Neuron (in vitro differentiated cells): ENCODE results near the gene SRL.
"Not testable (repeated sequence)": the region's sequence is repeated elsewhere in the genome, so short reads cannot be mapped to it uniquely, and the experiment has no call there.

Source experiments
- H2AFZ ChIP-seq: one replicate; pipeline ENCODE4 v1.6.1; 2013; ENCODE audit warnings: low read depth, mild to moderate bottlenecking, inconsistent platforms, low read length, moderate library complexity
- H3K27me3 ChIP-seq: one replicate; pipeline ENCODE4 v1.6.1; 2013; ENCODE audit warnings: low read length; ENCODE audit not compliant: insufficient read depth
- H3K36me3 ChIP-seq: one replicate; pipeline ENCODE4 v1.6.1; 2013; ENCODE audit warnings: low read length; ENCODE audit not compliant: insufficient read depth
- H3K4me1 ChIP-seq: one replicate; pipeline ENCODE4 v1.6.1; 2013; ENCODE audit warnings: low read length; ENCODE audit not compliant: insufficient read depth
- H3K4me3 ChIP-seq: 2 replicates; pipeline ENCODE4 v1.5.1; 2013; ENCODE audit warnings: mild to moderate bottlenecking, low read length, moderate library complexity
- H3K9me3 ChIP-seq: one replicate; pipeline ENCODE4 v1.6.1; 2013; ENCODE audit warnings: low read length

The SRL gene

DNA sequence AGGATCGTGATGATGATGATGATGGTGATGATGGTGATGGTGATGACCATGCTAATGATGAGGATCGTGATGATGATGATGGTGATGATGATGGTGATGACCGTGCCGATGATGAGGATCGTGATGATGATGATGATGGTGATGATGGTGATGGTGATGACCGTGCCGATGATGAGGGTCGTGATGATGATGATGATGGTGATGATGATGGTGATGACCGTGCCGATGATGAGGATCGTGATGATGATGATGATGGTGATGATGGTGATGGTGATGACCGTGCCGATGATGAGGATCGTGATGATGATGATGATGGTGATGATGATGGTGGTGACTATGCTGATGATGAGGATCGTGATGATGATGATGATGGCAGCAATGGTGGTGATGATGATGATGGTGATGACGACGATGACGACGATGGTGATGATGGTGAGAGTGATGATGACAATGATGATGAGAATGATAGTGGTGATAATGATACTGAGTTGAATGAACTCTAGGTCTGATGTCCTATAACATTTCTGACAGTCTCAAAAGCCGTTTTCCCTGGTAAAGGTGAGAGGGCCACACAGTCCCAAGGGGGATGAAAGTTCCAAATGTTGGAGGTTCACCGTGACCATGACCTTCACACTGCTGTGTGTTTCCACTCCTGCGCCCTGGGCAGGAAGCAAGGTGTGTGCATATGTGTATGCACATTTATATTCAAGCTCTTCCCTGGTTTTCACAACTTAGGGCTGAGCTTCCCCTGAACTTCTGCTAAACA, 30.3 kb downstream of the SRL start:
- not testable (repeated sequence) for H2AFZ ChIP-seq, H3K4me1 ChIP-seq

DNA sequence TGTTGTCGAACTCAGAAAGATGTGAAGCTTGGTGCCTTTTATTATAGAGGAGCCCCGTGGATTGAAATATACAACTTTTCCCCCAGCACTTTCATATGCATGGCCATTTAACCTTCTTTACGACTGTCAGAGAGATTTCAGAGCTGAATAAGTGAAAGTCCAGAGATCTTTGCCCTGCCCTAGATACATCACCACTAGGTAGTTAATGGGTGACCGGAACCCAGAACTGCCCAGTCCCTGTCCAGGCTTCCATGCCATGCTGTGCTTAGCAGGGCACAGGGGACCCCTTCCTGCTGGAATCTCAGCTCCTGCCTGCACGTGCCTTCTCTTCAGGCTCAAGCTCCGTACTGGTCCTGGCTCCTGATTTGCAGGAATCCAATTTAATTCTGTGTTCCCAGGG, 32.2 kb downstream of the SRL start:
- no peaks in the 10 kb centered on the region for H3K27me3 ChIP-seq
- no peak overlapping the region for H3K4me3 ChIP-seq
- no peaks in the 10 kb centered on the region for H3K9me3 ChIP-seq
- no peaks in the 10 kb centered on the region for H3K4me1 ChIP-seq
- H2AFZ ChIP-seq: no peak overlapping the region
- no peaks in the 10 kb centered on the region for H3K36me3 ChIP-seq

More for the DNA sequence above, 30.3 kb downstream of the SRL start:
- H3K36me3 ChIP-seq, H3K9me3 ChIP-seq, H3K4me3 ChIP-seq, H3K27me3 ChIP-seq: not testable (repeated sequence)

DNA sequence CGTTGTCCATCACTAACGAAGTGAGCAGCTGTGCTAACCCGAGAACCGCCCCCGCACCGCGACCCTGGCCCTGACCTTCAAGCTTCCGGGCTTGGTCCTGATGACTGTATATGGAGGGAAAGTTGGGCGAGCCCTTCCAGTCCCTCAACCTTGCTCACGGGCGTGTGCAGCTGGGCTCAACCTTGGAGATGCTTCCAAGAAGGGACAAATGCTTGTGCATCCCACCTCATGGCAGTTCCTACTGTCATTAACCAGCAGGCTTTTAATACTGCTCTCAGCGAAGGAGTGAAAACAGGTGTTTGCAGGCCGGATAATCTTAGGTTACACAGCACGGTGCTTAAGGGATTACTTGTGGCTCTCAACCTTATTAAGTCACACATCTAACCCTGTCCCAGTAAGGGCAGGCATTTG, 33.5 kb downstream of the SRL start:
- no peaks in the 10 kb centered on the region for H3K9me3 ChIP-seq
- H3K36me3 ChIP-seq: no peaks in the 10 kb centered on the region

DNA sequence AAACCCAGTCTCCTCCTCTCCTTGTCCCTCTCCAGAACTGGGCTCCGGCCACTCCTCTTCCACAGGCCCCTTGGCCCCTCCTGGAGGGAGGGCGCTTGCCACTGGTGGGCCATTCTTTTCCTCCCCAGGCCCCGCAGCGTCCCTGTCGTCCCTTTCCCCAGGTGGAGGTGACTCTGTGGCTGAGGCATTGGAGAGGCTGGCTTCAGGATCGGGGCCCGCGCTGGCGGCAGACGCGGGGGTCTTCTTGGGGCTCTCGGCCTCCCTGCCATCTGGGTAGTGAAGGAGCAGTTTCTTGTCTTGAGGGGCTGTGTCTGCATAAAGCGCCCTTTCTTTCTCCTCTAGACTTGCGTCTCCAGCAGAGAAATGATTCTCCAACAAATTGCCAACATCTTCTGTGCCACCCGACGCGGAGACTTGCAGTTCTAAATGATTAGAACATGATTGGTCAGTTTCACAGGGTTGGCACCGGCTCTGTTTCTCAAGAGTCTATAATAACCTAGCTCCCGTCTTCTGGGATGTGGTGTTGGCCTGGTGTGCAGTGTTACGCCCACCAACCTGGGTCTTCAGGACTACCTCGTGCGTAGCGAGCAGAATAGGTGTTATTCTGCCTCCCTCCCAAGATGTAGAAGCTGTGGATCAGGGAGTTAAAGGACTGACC, 34.1 kb downstream of the SRL start:
- H3K27me3 ChIP-seq: no peaks in the 10 kb centered on the region
- no peaks in the 10 kb centered on the region for H3K4me1 ChIP-seq
- no peaks in the 10 kb centered on the region for H3K9me3 ChIP-seq
- H2AFZ ChIP-seq: no peak overlapping the region
- no peaks in the 10 kb centered on the region for H3K36me3 ChIP-seq
- H3K4me3 ChIP-seq: no peak overlapping the region

More for the DNA sequence above, 33.5 kb downstream of the SRL start:
- Histone ChIP-seq H3K27me3 (no peaks in the 10 kb centered on the region), H3K4me1 (no peaks in the 10 kb centered on the region), H2AFZ (no peak overlapping the region), H3K4me3 (no peak overlapping the region)

DNA sequence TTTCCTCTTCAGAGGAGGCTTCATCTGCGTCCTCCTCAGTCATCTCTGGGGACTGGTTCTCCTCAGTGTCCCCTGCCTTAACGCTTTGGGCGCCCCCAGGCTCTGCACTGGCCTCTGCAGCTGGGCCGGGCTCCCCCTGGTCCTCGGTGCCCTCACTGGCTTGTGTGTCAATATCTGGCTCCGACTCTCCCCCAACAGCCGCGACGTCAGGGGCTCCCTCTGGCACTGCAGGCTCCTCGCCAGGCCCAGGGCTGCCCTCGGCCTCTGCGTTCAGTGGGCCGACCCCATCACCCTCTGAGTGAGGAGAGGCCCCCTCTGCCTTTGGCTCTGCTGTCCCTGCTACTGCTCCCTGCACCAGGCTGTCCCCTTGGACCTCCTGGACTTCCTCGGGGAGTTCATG, 34.7 kb downstream of the SRL start:
- no peaks in the 10 kb centered on the region for H3K36me3 ChIP-seq
- H2AFZ ChIP-seq: no peak overlapping the region
- H3K4me3 ChIP-seq: no peak overlapping the region
- no peaks in the 10 kb centered on the region for H3K9me3 ChIP-seq
- H3K27me3 ChIP-seq: no peaks in the 10 kb centered on the region
- H3K4me1 ChIP-seq: no peaks in the 10 kb centered on the region

DNA sequence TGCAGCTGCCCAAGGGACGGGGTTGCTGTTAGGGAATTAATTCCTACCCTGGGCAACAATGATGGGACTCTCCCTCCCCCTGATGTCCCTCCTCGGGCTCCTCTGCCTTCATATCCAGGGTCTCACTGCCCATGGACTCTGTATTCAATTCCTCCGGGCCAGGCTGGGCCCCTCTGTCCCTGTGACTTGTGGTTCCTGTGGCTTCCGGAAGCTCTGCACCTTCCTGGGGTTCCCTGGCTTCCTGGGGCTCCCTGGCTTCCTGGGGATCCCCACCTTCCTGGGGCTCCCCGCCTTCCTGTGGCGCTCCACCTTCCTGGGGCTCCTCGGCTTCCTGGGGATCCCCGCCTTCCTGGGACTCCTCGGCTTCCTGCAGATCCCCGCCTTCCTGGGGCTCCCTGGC, 35.2 kb downstream of the SRL start:
- no peaks in the 10 kb centered on the region for H3K9me3 ChIP-seq
- no peak overlapping the region for H3K4me3 ChIP-seq
- H2AFZ ChIP-seq: no peak overlapping the region
- no peaks in the 10 kb centered on the region for H3K36me3 ChIP-seq
- H3K27me3 ChIP-seq: no peaks in the 10 kb centered on the region
- no peaks in the 10 kb centered on the region for H3K4me1 ChIP-seq

DNA sequence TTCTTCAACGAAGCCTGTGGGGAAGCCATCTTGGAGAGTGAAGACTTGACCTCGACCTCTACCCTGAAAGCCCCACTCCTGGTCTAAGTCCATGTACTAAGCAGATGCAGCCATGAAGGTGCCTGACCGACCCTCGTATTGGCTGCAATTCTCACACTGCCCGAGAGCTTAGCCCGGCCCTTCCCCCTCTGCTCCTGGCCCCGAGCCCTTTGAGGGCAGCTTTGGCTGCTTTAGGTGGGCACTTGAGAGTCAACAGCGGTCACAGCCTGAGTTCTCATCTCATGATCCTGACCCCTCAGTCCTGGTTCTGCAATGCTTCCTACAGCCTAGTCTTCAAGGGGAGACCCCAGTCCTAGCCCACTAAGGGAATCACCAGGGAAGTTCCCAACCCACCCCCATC, 35.9 kb downstream of the SRL start:
- no peaks in the 10 kb centered on the region for H3K4me1 ChIP-seq
- H3K27me3 ChIP-seq: no peaks in the 10 kb centered on the region
- H3K36me3 ChIP-seq: no peaks in the 10 kb centered on the region
- no peaks in the 10 kb centered on the region for H3K9me3 ChIP-seq
- H3K4me3 ChIP-seq: no peak overlapping the region
- no peak overlapping the region for H2AFZ ChIP-seq

DNA sequence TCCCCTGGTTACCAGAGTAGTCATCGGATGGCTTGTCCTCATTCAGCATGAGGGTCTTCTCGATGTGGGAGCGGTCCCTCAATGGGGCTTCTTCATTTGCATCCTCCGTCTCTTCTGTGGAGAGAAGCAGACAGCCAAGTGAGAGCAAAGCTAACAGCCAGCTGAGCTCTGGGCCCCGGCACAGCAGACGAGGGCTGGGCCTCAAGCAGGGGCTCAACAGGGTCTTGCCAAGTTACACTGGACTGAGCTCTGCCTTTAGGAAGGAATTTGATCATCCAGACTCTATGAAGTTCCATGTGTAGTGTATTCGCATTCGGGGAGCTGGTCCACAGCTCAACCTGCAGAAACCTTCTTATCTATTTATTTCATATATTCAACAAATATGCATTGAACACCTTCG, 37.4 kb downstream of the SRL start:
- Histone ChIP-seq H3K4me3 (no peak overlapping the region), H3K36me3 (no peaks in the 10 kb centered on the region), H2AFZ (no peak overlapping the region), H3K4me1 (no peaks in the 10 kb centered on the region), H3K27me3 (no peaks in the 10 kb centered on the region), H3K9me3 (no peaks in the 10 kb centered on the region)

DNA sequence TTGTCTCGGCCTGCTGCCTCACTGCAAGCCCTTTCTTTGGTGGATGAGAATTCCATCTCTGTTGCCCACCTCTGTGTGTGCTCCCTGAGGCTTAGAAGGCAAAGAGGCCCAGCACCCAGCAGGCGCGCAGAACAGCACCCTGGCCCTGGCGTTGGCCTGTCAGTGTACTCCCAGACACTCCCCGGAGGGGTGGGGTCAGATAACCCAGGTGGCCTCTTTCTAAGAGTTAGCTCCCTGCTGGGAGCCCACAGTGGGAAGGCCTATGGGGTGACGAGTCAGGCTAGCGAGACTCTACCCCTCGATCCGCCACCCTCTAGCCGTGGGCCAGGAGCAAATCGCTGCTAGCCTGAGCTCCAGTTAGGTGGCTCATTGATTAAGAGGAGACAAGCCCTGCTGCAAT, 38.1 kb downstream of the SRL start:
- Histone ChIP-seq H3K4me1 (no peaks in the 10 kb centered on the region), H3K4me3 (no peak overlapping the region), H2AFZ (no peak overlapping the region)

DNA sequence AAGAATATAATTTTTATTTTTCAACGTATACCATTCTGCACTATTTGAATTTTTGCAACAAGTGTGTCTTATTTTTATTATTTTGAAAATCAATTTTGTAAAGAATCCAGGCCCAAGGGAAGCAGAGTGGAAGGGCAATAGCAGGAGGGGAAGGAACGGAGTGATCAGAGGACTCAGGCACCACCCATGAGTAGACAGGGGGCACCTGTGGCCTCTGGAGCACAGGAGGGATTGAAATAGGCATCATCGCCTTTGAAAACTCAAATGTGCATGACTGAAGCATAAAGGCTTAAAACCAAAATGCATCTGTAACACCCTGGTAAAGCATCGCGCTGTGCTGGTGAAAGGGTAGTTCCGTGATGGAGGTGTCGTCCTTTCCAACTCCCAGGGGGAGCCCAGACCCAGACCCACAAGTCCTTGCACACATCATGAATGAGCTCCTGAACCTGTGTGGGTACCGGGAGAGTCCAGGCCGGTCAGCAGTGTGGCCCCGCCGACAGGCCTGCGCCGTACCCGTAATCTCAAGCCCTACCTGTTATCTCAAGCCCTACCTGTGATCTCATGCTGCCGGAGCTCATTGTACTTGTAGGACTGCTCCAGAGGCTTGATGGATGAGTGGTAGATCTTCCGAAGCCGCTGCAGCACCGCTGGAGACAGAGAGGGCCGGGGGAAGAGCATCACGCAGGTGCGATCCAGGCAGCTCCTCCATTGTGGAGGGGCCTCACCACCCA, 39.1 kb downstream of the SRL start:
- H3K27me3 ChIP-seq: no peaks in the 10 kb centered on the region
- no peaks in the 10 kb centered on the region for H3K9me3 ChIP-seq
- no peak overlapping the region for H2AFZ ChIP-seq
- no peak overlapping the region for H3K4me3 ChIP-seq
- H3K36me3 ChIP-seq: no peaks in the 10 kb centered on the region
- H3K4me1 ChIP-seq: no peaks in the 10 kb centered on the region

More for the DNA sequence above, 38.1 kb downstream of the SRL start:
- Histone ChIP-seq H3K9me3 (no peaks in the 10 kb centered on the region), H3K36me3 (no peaks in the 10 kb centered on the region), H3K27me3 (no peaks in the 10 kb centered on the region)

DNA sequence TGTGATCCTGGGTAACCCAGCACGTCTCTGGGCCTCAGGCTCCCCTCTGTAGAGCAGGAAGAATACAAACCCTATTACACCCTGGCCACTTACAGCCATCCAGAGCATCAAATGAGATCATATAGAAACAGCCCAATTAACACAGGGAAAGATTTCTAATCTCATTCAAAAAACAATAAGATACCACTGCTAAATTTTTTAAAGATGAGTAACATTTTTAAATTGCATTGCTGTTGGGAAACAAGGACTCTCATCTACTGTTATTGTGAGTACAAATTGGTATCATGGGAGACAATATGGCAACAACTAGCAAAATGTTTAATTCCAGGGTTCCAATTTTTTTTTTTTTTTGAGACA, 41.1 kb downstream of the SRL start:
- H3K4me1 ChIP-seq: no peaks in the 10 kb centered on the region
- H3K4me3 ChIP-seq: no peak overlapping the region
- no peak overlapping the region for H2AFZ ChIP-seq
- H3K36me3 ChIP-seq: no peaks in the 10 kb centered on the region
- no peaks in the 10 kb centered on the region for H3K27me3 ChIP-seq
- H3K9me3 ChIP-seq: no peaks in the 10 kb centered on the region

DNA sequence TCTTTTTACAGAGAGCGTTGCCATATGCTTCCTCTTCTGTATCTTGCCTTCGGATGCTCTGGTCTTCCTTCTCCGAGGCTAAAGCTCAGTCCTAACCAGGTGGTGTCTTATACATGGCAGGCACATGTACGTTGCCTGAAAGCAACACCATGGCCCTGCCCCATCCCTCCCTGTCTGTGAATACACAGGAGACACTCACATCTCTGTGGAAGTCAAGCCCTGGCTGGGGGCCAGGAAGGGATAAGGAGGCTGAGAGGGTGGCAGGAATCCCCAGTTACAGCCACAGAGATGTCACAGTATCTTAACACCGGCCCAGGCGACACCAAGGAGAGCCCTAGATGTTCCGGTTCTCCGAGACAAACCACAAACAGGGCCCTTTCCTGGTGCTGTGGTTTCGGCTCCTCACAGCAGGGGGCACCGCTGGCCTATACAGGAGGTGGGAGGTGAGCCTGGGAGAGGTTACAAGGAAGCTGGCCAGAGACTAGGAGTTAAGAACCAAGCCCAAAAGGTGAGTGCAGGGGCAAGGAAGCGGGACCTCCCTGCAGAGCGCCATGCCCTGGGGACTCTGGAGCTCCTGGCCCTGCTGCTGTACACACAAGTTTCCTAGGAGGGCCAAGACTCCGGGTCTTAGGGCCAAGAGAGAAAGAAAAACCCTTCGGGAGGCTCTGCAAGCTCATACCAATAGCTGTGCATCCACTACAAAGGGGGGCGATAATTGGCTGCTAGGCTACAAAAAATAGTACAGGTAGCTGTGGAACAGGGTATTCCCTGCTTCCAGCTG, 41.7 kb downstream of the SRL start:
- H3K9me3 ChIP-seq: no peaks in the 10 kb centered on the region
- H3K4me3 ChIP-seq: no peak overlapping the region

DNA sequence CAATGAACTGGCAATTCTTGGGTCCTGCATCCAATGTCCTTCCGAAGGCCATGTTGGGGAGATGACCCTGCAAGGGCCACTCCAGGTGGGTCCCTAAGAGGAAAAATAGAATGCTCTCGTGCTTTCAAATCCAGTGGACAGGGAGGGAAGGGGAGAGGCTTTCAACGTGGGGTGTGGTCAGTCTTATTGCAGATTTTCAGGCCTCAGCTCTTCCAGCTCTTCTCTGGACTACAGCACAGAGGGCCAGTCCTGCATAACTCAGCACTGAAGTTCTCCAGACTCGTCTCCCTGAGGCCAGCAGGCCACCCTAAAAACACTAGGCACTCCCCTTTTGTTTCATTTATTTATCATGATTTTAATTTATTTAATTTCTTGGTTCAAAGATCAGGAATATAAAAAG, 43.1 kb downstream of the SRL start:
- no peak overlapping the region for H3K4me3 ChIP-seq
- no peaks in the 10 kb centered on the region for H3K9me3 ChIP-seq
- H3K4me1 ChIP-seq: no peaks in the 10 kb centered on the region
- H3K27me3 ChIP-seq: no peaks in the 10 kb centered on the region
- H2AFZ ChIP-seq: no peak overlapping the region
- H3K36me3 ChIP-seq: no peaks in the 10 kb centered on the region

More for the DNA sequence above, 41.7 kb downstream of the SRL start:
- Histone ChIP-seq H3K36me3 (no peaks in the 10 kb centered on the region), H2AFZ (no peak overlapping the region), H3K4me1 (no peaks in the 10 kb centered on the region), H3K27me3 (no peaks in the 10 kb centered on the region)
